ENCODE measurements around the gene COQ8B.
A peak's percentile ranks its signal among the peaks of the same experiment; 100 is the strongest.
"Not testable (repeated sequence)": the region's sequence is repeated elsewhere in the genome, so short reads cannot be mapped to it uniquely, and the experiment has no call there.

The COQ8B gene

GRCh38 chr19:40716482-40717324, at the start of gene COQ8B, which contains the start of gene ITPKC:
COQ8B (minus strand) TSS chr19:40716886; CDS start chr19:40714632, 2,254 bp downstream.
ITPKC (plus strand) TSS chr19:40717112; CDS start chr19:40717136, 24 bp downstream.
- peak; percentile 97 to 99 for DNase-seq

GRCh38 chr19:40766385-40766784, 49.7 kb upstream of the COQ8B start:
- not testable (repeated sequence) for DNase-seq

GRCh38 chr19:40763963-40764362, 47.3 kb upstream of the COQ8B start:
- DNase-seq = no peak

GRCh38 chr19:40763526-40763925, 46.8 kb upstream of the COQ8B start:
- no peak for DNase-seq

- no peak for DNase-seq
These were observed 46.2 kb upstream of the COQ8B start for GRCh38 chr19:40762754-40763470.

GRCh38 chr19:40759352-40759751, 42.7 kb upstream of the COQ8B start:
- no peak for DNase-seq

- no peak for DNase-seq
These were observed 41.8 kb upstream of the COQ8B start for GRCh38 chr19:40758491-40758890.

- DNase-seq = no peak
These were observed 39.9 kb upstream of the COQ8B start for GRCh38 chr19:40756502-40757110.

- DNase-seq = no peak
These were observed 39.1 kb upstream of the COQ8B start for GRCh38 chr19:40755791-40756190.

GRCh38 chr19:40755248-40755624, 38.5 kb upstream of the COQ8B start:
- no peak for DNase-seq

- no peak for DNase-seq
These were observed 38.0 kb upstream of the COQ8B start for GRCh38 chr19:40754611-40755247.

GRCh38 chr19:40752257-40752781, 35.6 kb upstream of the COQ8B start:
- no peak for DNase-seq

- DNase-seq = peak; percentile 99
These were observed 34.3 kb upstream of the COQ8B start, which contains the start of gene SNRPA for GRCh38 chr19:40750874-40751537. SNRPA (plus strand) TSS chr19:40751203; CDS start chr19:40751409, 206 bp downstream.

GRCh38 chr19:40750058-40750873, 33.6 kb upstream of the COQ8B start, which contains the start of gene ACTMAP:
ACTMAP (minus strand) TSS chr19:40750477; CDS start chr19:40749803, 674 bp downstream.
- peak; percentile 100 for DNase-seq

GRCh38 chr19:40747536-40747935, 30.9 kb upstream of the COQ8B start:
- no peak for DNase-seq

- DNase-seq = no peak
These were observed 28.7 kb upstream of the COQ8B start for GRCh38 chr19:40745402-40745780.

GRCh38 chr19:40744554-40745401, 28.1 kb upstream of the COQ8B start:
- no peak for DNase-seq

- DNase-seq = no peak
These were observed 27.2 kb upstream of the COQ8B start for GRCh38 chr19:40743926-40744325.

GRCh38 chr19:40742886-40743285, 26.2 kb upstream of the COQ8B start:
- DNase-seq = no peak

GRCh38 chr19:40742477-40742876, 25.8 kb upstream of the COQ8B start:
- no peak for DNase-seq
